Stomach smooth muscle (tissue), 2 donors: Measurements from ENCODE around the gene NKIRAS2.

Source experiments
- H3K27ac ChIP-seq: one replicate; pipeline ENCODE4 v1.7.0; 2013; ENCODE audit warnings: mild to moderate bottlenecking, low read length, inconsistent platforms
- H3K27me3 ChIP-seq, 2 donors: one replicate each; pipeline ENCODE4 v1.7.0; 2013; ENCODE audit warnings: low read length in 2 of 2; ENCODE audit not compliant: insufficient read depth in 2 of 2, control insufficient read depth in 1 of 2
- H3K36me3 ChIP-seq, 2 donors: one replicate each; pipeline ENCODE4 v1.7.0; 2013; ENCODE audit warnings: low read length in 2 of 2; ENCODE audit not compliant: control insufficient read depth in 2 of 2, insufficient read depth in 2 of 2
- H3K4me1 ChIP-seq: one replicate; pipeline ENCODE4 v1.7.0; 2013; ENCODE audit warnings: low read length; ENCODE audit not compliant: control insufficient read depth, insufficient read depth
- H3K4me3 ChIP-seq, 2 donors: one replicate each; pipeline ENCODE4 v1.7.0; 2013; ENCODE audit warnings: low read length in 2 of 2
- H3K9ac ChIP-seq, 2 donors: one replicate each; pipeline ENCODE4 v1.7.0; 2013; ENCODE audit warnings: low read length in 2 of 2, mild to moderate bottlenecking in 1 of 2
- H3K9me3 ChIP-seq, 2 donors: one replicate each; pipeline ENCODE4 v1.7.0; 2013; ENCODE audit warnings: low read length in 2 of 2; ENCODE audit not compliant: control insufficient read depth in 2 of 2
- donor health status: healthy.
- donor health status: Pancreatic carcinoma.

NKIRAS2 gene

DNA sequence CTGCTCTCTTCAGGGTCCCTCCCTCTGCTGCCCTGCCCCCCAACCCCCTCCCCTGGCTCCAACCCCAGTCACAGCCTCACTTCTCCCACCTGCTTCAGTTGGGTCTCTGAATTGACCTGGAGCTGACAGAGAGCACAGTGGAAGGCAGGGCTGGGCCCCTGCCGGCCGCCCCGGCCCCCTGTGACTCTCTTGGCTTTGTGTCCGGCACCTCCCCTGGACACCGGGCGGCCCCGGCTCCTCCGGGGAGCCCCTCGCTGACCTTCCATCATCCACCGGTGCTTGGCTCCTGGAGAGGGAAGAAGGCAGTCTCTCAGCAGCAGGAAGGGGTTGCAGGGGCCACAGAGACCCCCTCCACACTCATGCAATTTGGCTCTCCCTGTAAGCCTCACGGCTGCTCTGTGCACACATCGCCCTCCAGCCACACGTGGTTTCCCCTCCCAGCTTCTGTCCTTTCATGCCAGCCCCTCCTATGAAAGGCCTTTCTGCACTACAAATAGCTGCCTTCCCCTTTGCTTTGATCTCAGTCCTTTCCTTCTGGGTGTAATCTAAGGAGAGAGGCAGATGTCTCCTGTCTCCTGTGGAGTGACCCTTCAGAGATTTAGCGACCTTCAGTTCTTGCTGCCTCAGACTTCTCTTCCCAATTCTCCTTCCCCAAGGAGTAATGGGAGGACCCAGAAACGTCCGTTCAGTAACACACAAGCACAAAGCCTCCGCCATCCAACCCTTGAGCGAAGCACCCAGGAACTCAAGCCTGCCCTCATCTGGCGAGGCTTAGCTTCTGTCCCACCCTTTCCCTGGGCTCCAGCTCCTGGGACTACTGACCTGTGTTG, 8.3 kb downstream of the NKIRAS2 start:
- no peaks in the 10 kb centered on the region for H3K9me3 ChIP-seq
- H3K27ac ChIP-seq: no peak overlapping the region
- H3K36me3 ChIP-seq: peaks cover 7 to 11% of the 10 kb centered on the region in 2 donors
- peaks cover 15 to 19% of the 10 kb centered on the region in 2 donors for H3K27me3 ChIP-seq
- no peak overlapping the region for H3K9ac ChIP-seq
- peaks cover 10% of the 10 kb centered on the region for H3K4me1 ChIP-seq
- H3K4me3 ChIP-seq: no peak overlapping the region

DNA sequence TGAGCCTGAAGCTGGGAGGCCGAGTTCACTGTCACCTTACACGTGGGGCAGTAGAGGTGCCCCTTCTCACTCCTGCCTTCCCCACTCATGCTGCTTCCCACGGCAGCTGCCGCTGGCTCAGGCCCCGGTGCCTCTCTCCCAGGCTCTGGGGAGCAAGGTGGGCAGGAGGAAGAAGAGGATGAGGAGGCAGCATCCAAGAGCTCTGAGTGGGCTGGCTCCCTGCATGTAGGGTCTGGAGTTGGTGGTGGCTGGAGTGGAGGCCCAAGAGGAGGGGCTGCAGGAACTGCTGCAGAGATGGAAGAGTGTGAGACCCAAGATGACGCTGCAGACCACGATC, 8.9 kb downstream of the NKIRAS2 start:
- no peak overlapping the region for H3K9ac ChIP-seq
- no peaks in the 10 kb centered on the region for H3K9me3 ChIP-seq
- peaks cover 15 to 19% of the 10 kb centered on the region in 2 donors for H3K27me3 ChIP-seq
- no peak overlapping the region for H3K4me3 ChIP-seq
- peaks cover 10% of the 10 kb centered on the region for H3K4me1 ChIP-seq
- peaks cover under 1 to 5% of the 10 kb centered on the region in 2 donors for H3K36me3 ChIP-seq
- H3K27ac ChIP-seq: no peak overlapping the region

GRCh38 chr17:42031584-42031983, 11.7 kb downstream of the NKIRAS2 start:
- H3K27me3 ChIP-seq: peaks cover 15 to 21% of the 10 kb centered on the region in 2 donors
- H3K27ac ChIP-seq: no peak overlapping the region
- H3K9ac ChIP-seq: no peak overlapping the region

GRCh38 chr17:42034059-42034458, 14.2 kb downstream of the NKIRAS2 start:
- no peak overlapping the region for H3K9ac ChIP-seq
- peaks cover 0 to 20% of the 10 kb centered on the region in 2 donors for H3K27me3 ChIP-seq
- H3K9me3 ChIP-seq: no peaks in the 10 kb centered on the region
- no peaks in the 10 kb centered on the region for H3K4me1 ChIP-seq
- H3K36me3 ChIP-seq: no peaks in the 10 kb centered on the region
- H3K27ac ChIP-seq: no peak overlapping the region
- no peak overlapping the region for H3K4me3 ChIP-seq

More at GRCh38 chr17:42031584-42031983, 11.7 kb downstream of the NKIRAS2 start:
- no peaks in the 10 kb centered on the region for H3K36me3 ChIP-seq
- H3K4me3 ChIP-seq: no peak overlapping the region
- H3K9me3 ChIP-seq: no peaks in the 10 kb centered on the region
- H3K4me1 ChIP-seq: peaks cover 2% of the 10 kb centered on the region

DNA sequence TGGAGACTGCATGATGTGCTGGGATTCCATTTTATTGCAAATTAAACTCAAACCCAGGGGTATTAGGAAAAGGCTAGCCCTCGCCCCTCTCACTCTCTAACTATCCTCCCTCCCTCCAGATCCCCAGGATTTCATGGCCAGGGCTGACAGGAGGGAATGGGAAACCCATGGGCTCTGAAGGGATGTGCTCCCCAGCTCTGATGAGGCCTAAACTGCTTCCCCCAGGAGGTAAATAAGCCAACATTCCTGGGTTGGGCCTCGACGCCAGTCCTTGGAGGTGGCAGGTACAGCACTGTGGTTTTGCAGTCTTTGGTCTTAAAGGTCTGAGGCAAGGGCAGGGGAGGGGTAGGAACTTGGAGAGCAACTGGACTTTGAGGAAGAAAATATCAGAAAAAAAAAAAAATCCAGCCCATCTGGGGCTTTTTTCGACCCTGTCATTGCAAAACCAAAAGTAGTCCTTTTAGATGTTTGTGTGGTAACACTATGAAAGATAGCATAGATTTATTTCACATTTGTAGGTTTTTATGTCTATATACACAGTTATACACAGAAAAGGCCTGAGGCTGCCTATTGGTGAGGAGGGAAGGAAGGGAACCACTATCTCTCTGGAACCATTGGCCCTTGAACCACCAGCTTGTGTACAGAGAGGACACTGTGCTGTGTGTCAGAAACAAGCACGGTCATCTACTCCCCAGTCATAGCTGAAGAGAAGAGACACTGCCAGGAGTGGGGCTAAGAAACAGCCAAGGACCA, 18.5 kb downstream of the NKIRAS2 start:
- Histone ChIP-seq H3K9me3 (no peaks in the 10 kb centered on the region), H3K4me3 (no peak overlapping the region), H3K27ac (no peak overlapping the region), H3K27me3 (peaks cover 5 to 13% of the 10 kb centered on the region in 2 donors), H3K4me1 (peaks cover 4% of the 10 kb centered on the region), H3K36me3 (no peaks in the 10 kb centered on the region), H3K9ac (no peak overlapping the region)

DNA sequence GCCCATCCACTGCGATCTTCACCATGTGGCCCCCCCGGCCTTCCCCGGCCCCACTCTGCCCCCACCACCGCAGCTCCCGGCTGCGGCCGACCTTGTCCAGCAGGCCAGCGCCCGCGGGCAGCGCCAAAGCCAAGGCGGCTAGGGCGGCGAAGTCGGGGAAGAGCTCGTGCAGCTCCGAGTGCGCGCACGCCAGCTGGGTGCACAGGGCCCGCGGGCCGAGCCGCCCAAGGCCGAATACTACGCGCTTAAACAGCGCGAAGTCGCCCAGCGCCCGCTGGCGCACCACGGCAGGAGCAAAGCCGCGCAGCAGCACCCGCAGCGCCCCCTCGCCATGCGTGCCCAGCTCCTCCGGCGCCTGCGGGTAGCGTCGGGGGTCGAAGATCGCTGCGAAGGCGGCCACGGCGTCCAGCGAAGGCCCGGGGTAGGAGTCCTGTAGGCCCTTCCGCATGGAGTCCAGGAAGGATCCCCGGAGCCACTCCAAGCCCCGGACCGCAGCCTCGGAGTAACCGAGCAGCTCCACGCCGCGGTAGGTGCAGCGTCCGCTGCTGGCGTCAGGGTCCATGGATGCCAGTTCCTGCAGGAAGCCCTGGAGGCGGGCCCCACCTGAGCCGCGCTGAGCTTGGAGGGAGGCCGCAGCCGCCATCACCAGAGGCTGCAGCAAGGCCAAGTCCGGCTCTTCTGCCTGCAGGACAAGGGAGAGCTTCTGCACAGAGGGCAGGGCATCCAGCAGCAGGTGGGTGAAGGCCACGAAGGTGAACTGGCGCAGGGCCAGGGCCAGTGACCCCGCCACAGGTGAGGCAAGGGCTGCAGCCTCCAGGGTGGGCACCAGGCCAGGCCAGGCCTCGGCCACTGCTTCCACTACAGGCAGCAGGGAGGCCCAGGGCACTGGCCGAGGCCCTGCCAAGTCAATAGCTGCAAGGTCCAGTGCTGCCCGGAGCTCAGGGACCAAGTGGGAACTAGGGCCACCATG, 20.2 kb downstream of the NKIRAS2 start:
- Histone ChIP-seq H3K27ac (no peak overlapping the region), H3K9me3 (no peaks in the 10 kb centered on the region), H3K4me3 (no peak overlapping the region), H3K36me3 (no peaks in the 10 kb centered on the region), H3K4me1 (peaks cover 4% of the 10 kb centered on the region), H3K9ac (no peak overlapping the region), H3K27me3 (peaks cover 5 to 13% of the 10 kb centered on the region in 2 donors)

DNA sequence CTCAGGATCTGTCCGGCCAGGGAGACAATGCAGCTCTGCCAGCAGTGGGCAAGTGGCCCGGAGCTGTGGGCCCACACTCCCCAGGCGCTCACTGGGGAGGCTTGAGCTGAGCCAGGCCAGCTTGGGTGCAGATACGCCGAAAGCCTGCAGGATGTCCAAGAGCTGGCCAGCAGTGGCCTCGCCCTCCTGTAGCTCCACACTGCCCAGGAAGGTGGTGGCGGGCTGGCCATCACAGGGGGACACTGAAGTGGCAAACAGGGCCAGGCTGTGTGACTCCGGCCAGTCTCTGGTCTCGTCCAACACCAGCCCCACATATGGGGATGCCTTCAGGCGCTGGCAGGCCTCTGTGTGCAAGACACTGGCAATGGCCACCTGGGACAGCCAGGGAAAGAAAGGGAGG, 20.9 kb downstream of the NKIRAS2 start:
- H3K4me3 ChIP-seq: no peak overlapping the region
- H3K27me3 ChIP-seq: peaks cover 5 to 13% of the 10 kb centered on the region in 2 donors
- H3K9me3 ChIP-seq: no peaks in the 10 kb centered on the region
- no peaks in the 10 kb centered on the region for H3K36me3 ChIP-seq
- no peak overlapping the region for H3K27ac ChIP-seq
- H3K4me1 ChIP-seq: peaks cover 4% of the 10 kb centered on the region
- no peak overlapping the region for H3K9ac ChIP-seq

GRCh38 chr17:42041619-42042018, 21.7 kb downstream of the NKIRAS2 start:
- no peaks in the 10 kb centered on the region for H3K36me3 ChIP-seq
- H3K4me3 ChIP-seq: no peak overlapping the region
- H3K27me3 ChIP-seq: peaks cover 5 to 11% of the 10 kb centered on the region in 2 donors
- no peak overlapping the region for H3K9ac ChIP-seq
- H3K9me3 ChIP-seq: no peaks in the 10 kb centered on the region
- no peak overlapping the region for H3K27ac ChIP-seq
- peaks cover 4% of the 10 kb centered on the region for H3K4me1 ChIP-seq

- Histone ChIP-seq H3K9me3 (no peaks in the 10 kb centered on the region), H3K4me1 (peaks cover 4% of the 10 kb centered on the region), H3K9ac (no peak overlapping the region), H3K27ac (no peak overlapping the region), H3K4me3 (no peak overlapping the region), H3K36me3 (no peaks in the 10 kb centered on the region), H3K27me3 (peaks cover 5 to 6% of the 10 kb centered on the region in 2 donors)
These were observed 22.9 kb downstream of the NKIRAS2 start for GRCh38 chr17:42042598-42043319.

DNA sequence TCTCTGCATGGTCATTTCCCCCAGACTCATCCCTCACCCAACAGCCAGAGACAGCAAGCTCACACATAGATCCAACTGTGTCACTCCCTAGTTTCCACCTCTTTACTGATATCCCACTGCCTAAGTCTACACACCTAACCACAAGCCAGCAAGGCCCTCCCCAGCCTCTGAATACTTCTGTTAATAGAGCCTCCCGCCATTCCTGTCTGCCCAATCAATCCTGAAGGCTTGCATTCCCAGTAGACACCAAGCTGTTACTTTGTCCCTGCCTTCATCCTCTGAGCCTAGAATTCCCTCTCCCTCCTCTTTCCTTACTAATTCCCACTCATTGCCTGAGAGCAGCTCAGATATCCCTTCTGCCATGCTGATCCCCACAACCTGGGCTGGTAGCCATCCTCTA, 25.8 kb downstream of the NKIRAS2 start:
- peaks cover 5% of the 10 kb centered on the region for H3K4me1 ChIP-seq

More for the DNA sequence above, 25.8 kb downstream of the NKIRAS2 start:
- H3K36me3 ChIP-seq: no peaks in the 10 kb centered on the region
- no peak overlapping the region for H3K27ac ChIP-seq
- H3K27me3 ChIP-seq: no peaks in the 10 kb centered on the region
- no peaks in the 10 kb centered on the region for H3K9me3 ChIP-seq
- no peak overlapping the region for H3K4me3 ChIP-seq
- H3K9ac ChIP-seq: no peak overlapping the region
